ENCODE measurements around the gene COL6A3. TPM values are rescaled to one million over a fixed set of nuclear protein-coding genes. Genes with fewer than 3 reads are reported as not detected.

Gene COL6A3
- total RNA-seq, 4 donors from 2014 or later = 432 to 983 (median 750) TPM

- no peak for TF ChIP-seq CTCF (IDR thresholded peaks at IDR 0.05; ENCODE audit: low read depth)
Observed at GRCh38 chr2:237432484-237433092, 18.6 kb upstream of the COL6A3 start.

GRCh38 chr2:237431837-237432236 lies 17.9 kb upstream of the COL6A3 start:
- TF ChIP-seq CTCF (IDR thresholded peaks at IDR 0.05; ENCODE audit: low read depth) = no peak

DNA sequence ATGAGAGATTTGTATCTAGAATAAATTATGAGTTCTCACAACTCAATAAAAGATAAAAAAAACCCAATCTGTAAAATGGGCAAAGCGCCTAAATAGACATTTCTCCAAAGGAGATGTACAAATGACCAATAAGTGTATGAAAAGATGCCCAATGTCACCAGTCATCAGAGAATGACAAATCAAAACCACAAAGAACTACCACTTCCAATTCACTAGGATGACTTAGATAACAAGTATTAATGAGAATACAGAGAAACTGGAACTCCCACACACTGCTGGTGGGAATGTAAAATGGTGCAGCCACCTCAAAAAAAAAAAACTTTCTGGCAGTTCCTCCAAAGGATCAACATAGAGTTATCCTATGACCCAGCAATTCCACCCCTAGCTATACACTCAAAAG lies 17.4 kb upstream of the COL6A3 start:
- TF ChIP-seq CTCF (IDR thresholded peaks at IDR 0.05; ENCODE audit: low read depth) = no peak

- TF ChIP-seq CTCF (IDR thresholded peaks at IDR 0.05; ENCODE audit: low read depth) = no peak
Observed at GRCh38 chr2:237430861-237431260, 16.9 kb upstream of the COL6A3 start.

GRCh38 chr2:237429753-237430152 lies 15.8 kb upstream of the COL6A3 start:
- no peak for TF ChIP-seq CTCF (IDR thresholded peaks at IDR 0.05; ENCODE audit: low read depth)

- TF ChIP-seq CTCF (IDR thresholded peaks at IDR 0.05; ENCODE audit: low read depth) = no peak
Observed at GRCh38 chr2:237427769-237428506, 14.0 kb upstream of the COL6A3 start.

GRCh38 chr2:237426517-237426916 lies 12.6 kb upstream of the COL6A3 start:
- TF ChIP-seq CTCF (IDR thresholded peaks at IDR 0.05; ENCODE audit: low read depth) = no peak

Data from subcutaneous adipose tissue (tissue), 4 donors.